HCT116 (cell line): ENCODE results near the gene CDH4. TPM values are rescaled to one million over a fixed set of nuclear protein-coding genes. Genes with fewer than 3 reads are reported as not detected.

Source experiments
- ATAC-seq: fragments of 200-7000 bp; cut with Tn5 transposase; 2 replicates; pipeline ENCODE4 v1.9.1; 2020; ENCODE audit warnings: mild to moderate bottlenecking, moderate library complexity
- BruUV-seq: library from RNA; stranded (reverse); fragments of 400-500 nt; replicated peaks from 2 replicates; lab custom pipeline; 2021; lab: Mats Ljungman, UMichigan
- CTCF ChIA-PET: fragments of 300-600 bp; sonication (Branson Sonifier 250); formaldehyde crosslinking; loops from one replicate; lab custom pipeline; 2021; ENCODE audit warnings: antibody characterized with exemption; lab: Charles Lee
- POLR2A ChIA-PET: fragments of 300-600, 350-600 bp; sonication (Branson Sonifier 250); formaldehyde crosslinking; loops from one replicate; lab custom pipeline; 2021; ENCODE audit warnings: antibody characterized with exemption; lab: Charles Lee
- RAD21 ChIA-PET, 2 experiments: fragments of 300-600 bp; sonication (Branson Sonifier 250); formaldehyde crosslinking; loops; one replicate each; lab custom pipeline; 2023; ENCODE audit warnings: low total read pairs in 2 of 2; ENCODE audit not compliant: uncharacterized antibody in 2 of 2, unreplicated experiment in 2 of 2, low non-redundant PET in 1 of 2; lab: Charles Lee
- DNase-seq: peaks from one replicate; pipeline ENCODE4 v3.0.0-alpha.2; 2010; ENCODE audit warnings: low read depth, low spot score
- H2AFZ ChIP-seq: fragments of 200-600 bp; shearing (Covaris generic), sonication (generic); 2 replicates; pipeline ENCODE4 v1.6.1; 2017; ENCODE audit warnings: low read depth, mixed run types, mixed read lengths, antibody characterized with exemption, low read length; ENCODE audit not compliant: poor library complexity, severe bottlenecking
- H3K27ac ChIP-seq: 2 replicates; pipeline ENCODE4 v1.5.1; 2012; ENCODE audit warnings: low read depth, low read length
- H3K27me3 ChIP-seq: fragments of 200-600 bp; sonication (generic); 2 replicates; pipeline ENCODE4 v1.6.1; 2016; ENCODE audit warnings: mixed run types, low read length, mixed read lengths; ENCODE audit not compliant: insufficient read depth
- H3K36me3 ChIP-seq, 2 experiments: fragments of 200-500 bp in 1 of 2; fragments of 200-600 bp in 1 of 2; sonication (Bioruptor generic) in 1 of 2; sonication (generic) in 1 of 2; 2 replicates each; pipeline versions ENCODE4 v1.5.1 to v1.6.1; 2014 to 2016; ENCODE audit warnings: low read length in 2 of 2, inconsistent platforms in 1 of 2, mixed read lengths in 1 of 2, mixed run types in 1 of 2; ENCODE audit not compliant: insufficient read depth in 2 of 2, control insufficient read depth in 1 of 2
- H3K4me1 ChIP-seq, 2 experiments: fragments of 200-600 bp in 1 of 2; sonication (generic) in 1 of 2; 2 replicates each; pipeline versions ENCODE4 v1.5.1 to v1.6.1; 2012 to 2017; ENCODE audit warnings: low read length in 2 of 2, inconsistent platforms in 1 of 2, mild to moderate bottlenecking in 1 of 2, mixed read lengths in 1 of 2, mixed run types in 1 of 2, moderate library complexity in 1 of 2; ENCODE audit not compliant: insufficient read depth in 2 of 2, control insufficient read depth in 1 of 2
- H3K4me2 ChIP-seq: fragments of 200-600 bp; sonication (generic); 2 replicates; pipeline ENCODE4 v1.6.1; 2017; ENCODE audit warnings: mixed run types, low read length, mixed read lengths
- H3K4me3 ChIP-seq, 2 experiments: fragments of 200-600 bp in 1 of 2; sonication (generic) in 1 of 2; replicated peaks in 1 of 2; 2 replicates each; pipeline ENCODE4 v1.5.1; 2011 to 2016; ENCODE audit warnings: low read length in 2 of 2, control low read depth in 1 of 2, low read depth in 1 of 2, mild to moderate bottlenecking in 1 of 2, mixed read lengths in 1 of 2, mixed run types in 1 of 2
- H3K79me2 ChIP-seq: fragments of 200-600 bp; sonication (generic); 2 replicates; pipeline ENCODE4 v1.6.1; 2017; ENCODE audit warnings: mild to moderate bottlenecking, mixed run types, low read length, moderate library complexity, mixed read lengths; ENCODE audit not compliant: insufficient read depth
- H3K9ac ChIP-seq: fragments of 200-600 bp; sonication (generic); 2 replicates; pipeline ENCODE4 v1.6.1; 2016; ENCODE audit warnings: low read length, mixed read lengths
- H3K9me2 ChIP-seq: fragments of 200-600 bp; sonication (generic), shearing (Covaris generic); 2 replicates; pipeline ENCODE4 v1.6.1; 2017; ENCODE audit warnings: mixed run types, mild to moderate bottlenecking, moderate library complexity; ENCODE audit not compliant: insufficient read depth
- H3K9me3 ChIP-seq, 2 experiments: fragments of 200-500 bp in 1 of 2; fragments of 200-600 bp in 1 of 2; sonication (Bioruptor generic) in 1 of 2; sonication (generic) in 1 of 2; 2 replicates each; pipeline ENCODE4 v1.6.1; 2014 to 2017; ENCODE audit warnings: low read length in 2 of 2, mixed read lengths in 2 of 2, inconsistent platforms in 1 of 2, low read depth in 1 of 2, mild to moderate bottlenecking in 1 of 2, mixed run types in 1 of 2, moderate library complexity in 1 of 2; ENCODE audit not compliant: control insufficient read depth in 1 of 2, insufficient read depth in 1 of 2
- H4K20me1 ChIP-seq: fragments of 200-600 bp; sonication (generic), shearing (Covaris generic); 2 replicates; pipeline ENCODE4 v1.6.1; 2017; ENCODE audit warnings: mixed run types, mild to moderate bottlenecking, moderate library complexity; ENCODE audit not compliant: insufficient read depth
- ATF3 ChIP-seq: IDR thresholded peaks from 2 replicates; pipeline ENCODE4 v1.6.1; 2012
- CBX3 ChIP-seq: IDR thresholded peaks from 2 replicates; pipeline ENCODE4 v1.6.1; 2012; ENCODE audit warnings: low read depth
- CEBPB ChIP-seq: IDR thresholded peaks from 2 replicates; pipeline ENCODE4 v1.6.1; 2012; ENCODE audit warnings: low read depth
- CTCF ChIP-seq, 3 experiments: fragments of 200-600 bp in 1 of 3; sonication (generic) in 1 of 3; IDR thresholded peaks in 2 of 3; conservative IDR thresholded peaks in 1 of 3; 2 replicates each; pipeline ENCODE4 v1.5.1; 2012 to 2017; ENCODE audit warnings: low read depth in 2 of 3, low read length in 2 of 3, antibody characterized with exemption in 1 of 3, borderline replicate concordance in 1 of 3, control low read depth in 1 of 3, mild to moderate bottlenecking in 1 of 3, mixed read lengths in 1 of 3, mixed run types in 1 of 3, moderate library complexity in 1 of 3; ENCODE audit not compliant: insufficient read depth in 1 of 3
- ELF1 ChIP-seq: IDR thresholded peaks from 2 replicates; pipeline ENCODE4 v1.6.1; 2012; ENCODE audit warnings: low read depth, borderline replicate concordance
- EZH2 ChIP-seq: fragments of 200-600 bp; sonication (generic); IDR thresholded peaks from 2 replicates; pipeline ENCODE4 v1.6.1; 2017; ENCODE audit warnings: antibody characterized with exemption, mixed run types
- EZH2phosphoT487 ChIP-seq: fragments of 200-600 bp; IDR thresholded peaks from 2 replicates; pipeline ENCODE4 v1.6.1; 2018; ENCODE audit warnings: antibody characterized with exemption, borderline replicate concordance
- JUND ChIP-seq: IDR thresholded peaks from 2 replicates; pipeline ENCODE4 v1.6.1; 2012
- MAX ChIP-seq: IDR thresholded peaks from 2 replicates; pipeline ENCODE4 v1.6.1; 2012
- POLR2A ChIP-seq: IDR thresholded peaks from 2 replicates; pipeline ENCODE4 v1.7.0; 2011; ENCODE audit warnings: borderline replicate concordance; ENCODE audit not compliant: insufficient read depth, insufficient read length; ENCODE audit errors: extremely low read depth
- POLR2AphosphoS5 ChIP-seq: IDR thresholded peaks from 2 replicates; pipeline ENCODE4 v1.6.1; 2011; ENCODE audit warnings: mild to moderate bottlenecking, low read depth, low read length, moderate library complexity
- RAD21 ChIP-seq: IDR thresholded peaks from 2 replicates; pipeline ENCODE4 v1.6.1; 2012; ENCODE audit warnings: low read depth, mild to moderate bottlenecking
- SIN3A ChIP-seq: IDR thresholded peaks from 2 replicates; pipeline ENCODE4 v1.6.1; 2012; ENCODE audit warnings: low read depth
- SP1 ChIP-seq: IDR thresholded peaks from 2 replicates; pipeline ENCODE4 v1.6.1; 2012; ENCODE audit warnings: low read depth
- SRF ChIP-seq: IDR thresholded peaks from 2 replicates; pipeline ENCODE4 v1.6.1; 2012; ENCODE audit warnings: low read depth
- TCF7L2 ChIP-seq: IDR thresholded peaks from 2 replicates; pipeline ENCODE4 v1.7.0; 2011; ENCODE audit warnings: borderline replicate concordance, inconsistent platforms; ENCODE audit not compliant: insufficient read depth, insufficient read length; ENCODE audit errors: extremely low read depth
- YY1 ChIP-seq: IDR thresholded peaks from 2 replicates; pipeline ENCODE4 v1.6.1; 2011; ENCODE audit warnings: low read length, low read depth, moderate library complexity, mild to moderate bottlenecking; ENCODE audit not compliant: insufficient replicate concordance; ENCODE audit errors: extremely low read depth
- ZBTB33 ChIP-seq: IDR thresholded peaks from 2 replicates; pipeline ENCODE4 v1.6.1; 2011; ENCODE audit warnings: mild to moderate bottlenecking, low read length, moderate library complexity; ENCODE audit not compliant: insufficient replicate concordance; ENCODE audit errors: extremely low read depth
- ZNF274 ChIP-seq: fragments of 200-500 bp; sonication (Bioruptor generic); IDR thresholded peaks from 2 replicates; pipeline ENCODE4 v1.6.1; 2014; ENCODE audit warnings: mild to moderate bottlenecking, low read depth, low read length, inconsistent platforms
- intact Hi-C: fragments of 100-400 bp; cut with micrococcal nuclease; formaldehyde crosslinking; loops from 2 replicates; pipeline ENCODE4 v1.10.0; 2022
- total RNA-seq: library from RNA; stranded (reverse); gene quantifications from one replicate; pipeline ENCODE4 v1.2.1, GENCODE V29; 2021; ENCODE audit not compliant: unreplicated experiment

Gene CDH4
- total RNA-seq, 1 experiment from 2014 or later: not detected

GRCh38 chr20:61555566-61555965 lies 303.5 kb downstream of the CDH4 start:
- H3K9ac ChIP-seq: no peak overlapping the region
- ATAC-seq (no peak), DNase-seq (no peak)
- H2AFZ ChIP-seq: no peak overlapping the region
- ChIA-PET RAD21 (no interaction called here), POLR2A (no interaction called here), CTCF (no interaction called here)
- H3K36me3 ChIP-seq: no peaks in the 10 kb centered on the region
- TF ChIP-seq ATF3: no peak
- TF ChIP-seq RAD21: no peak
- TF ChIP-seq EZH2phosphoT487: no peak
- no peak for TF ChIP-seq POLR2AphosphoS5
- TF ChIP-seq YY1: no peak
- no peak for TF ChIP-seq ZBTB33
- TF ChIP-seq SP1: no peak
- no peak for TF ChIP-seq CBX3
- no peak for TF ChIP-seq ELF1
- TF ChIP-seq ZNF274: no peak
- no peak for TF ChIP-seq TCF7L2
- no peak for TF ChIP-seq SRF
- no peak for TF ChIP-seq JUND
- no peak for TF ChIP-seq CTCF (IDR thresholded peaks at IDR 0.05 in 2 of 3, conservative IDR thresholded peaks at IDR 0.05 in 1 of 3; ENCODE audit: borderline replicate concordance in 1 of 3, insufficient read depth in 1 of 3, low read depth in 2 of 3, low read length in 2 of 3)
- no peak for TF ChIP-seq EZH2
- no peak for TF ChIP-seq CEBPB
- no peak for TF ChIP-seq POLR2A
- no peak for TF ChIP-seq SIN3A
- TF ChIP-seq MAX: no peak
- H3K9me2 ChIP-seq: no peaks in the 10 kb centered on the region
- no TSS peak for BruUV-seq
- no peaks in the 10 kb centered on the region for H3K79me2 ChIP-seq
- H3K4me1 ChIP-seq: no peaks in the 10 kb centered on the region
- H3K9me3 ChIP-seq: no peaks in the 10 kb centered on the region
- H4K20me1 ChIP-seq: no peaks in the 10 kb centered on the region
- no peak overlapping the region for H3K4me2 ChIP-seq
- intact Hi-C loops: no loop called here
- no peak overlapping the region for H3K4me3 ChIP-seq
- H3K27me3 ChIP-seq: no peaks in the 10 kb centered on the region
- no peak overlapping the region for H3K27ac ChIP-seq
